GM23338 (cell line): ENCODE results near the gene UMODL1.

Experiments used
- EZH2 ChIP-seq: fragments of 200-600 bp; sonication (generic); IDR thresholded peaks from one replicate; pipeline ENCODE4 v1.8.0; 2017; ENCODE audit warnings: antibody characterized with exemption, mild to moderate bottlenecking, low read depth; ENCODE audit not compliant: unreplicated experiment
- POLR2AphosphoS5 ChIP-seq: IDR thresholded peaks from 2 replicates; pipeline ENCODE4 v1.6.1; 2016; ENCODE audit warnings: antibody characterized with exemption, low read depth
- ZNF114 ChIP-seq: fragments of 250-450 bp; sonication (Bioruptor Pico); IDR thresholded peaks from 2 replicates; pipeline ENCODE4 v1.5.0; 2020; ENCODE audit warnings: mild to moderate bottlenecking, moderate library complexity
- ZNF331 ChIP-seq: fragments of 250-450 bp; sonication (Bioruptor Pico); IDR thresholded peaks from 2 replicates; pipeline ENCODE4 v1.5.0; 2020; ENCODE audit warnings: low read depth, mild to moderate bottlenecking, moderate library complexity
- TF ChIP-seq, protein P1 (sequence below), 2 experiments: fragments of 200-600 bp in 1 of 2; sonication (generic) in 1 of 2; conservative IDR thresholded peaks; 2 replicates each; pipeline versions ENCODE4 v1.5.1 to v1.6.1; 2016 to 2017; ENCODE audit warnings: antibody characterized with exemption in 2 of 2, low read depth in 2 of 2, mild to moderate bottlenecking in 2 of 2, moderate library complexity in 1 of 2
- TF ChIP-seq, protein P2 (sequence below): IDR thresholded peaks from one replicate; pipeline ENCODE4 v1.6.1; 2018; ENCODE audit warnings: antibody characterized with exemption; ENCODE audit not compliant: unreplicated experiment
- TF ChIP-seq, protein P3 (sequence below): IDR thresholded peaks from 2 replicates; pipeline ENCODE4 v1.6.1; 2016; ENCODE audit warnings: antibody characterized with exemption
- TF ChIP-seq, protein P4 (sequence below): fragments of 250-450 bp; sonication (Bioruptor Pico); IDR thresholded peaks from 2 replicates; pipeline ENCODE4 v1.5.0; 2020; ENCODE audit warnings: mild to moderate bottlenecking, moderate library complexity

DNA sequence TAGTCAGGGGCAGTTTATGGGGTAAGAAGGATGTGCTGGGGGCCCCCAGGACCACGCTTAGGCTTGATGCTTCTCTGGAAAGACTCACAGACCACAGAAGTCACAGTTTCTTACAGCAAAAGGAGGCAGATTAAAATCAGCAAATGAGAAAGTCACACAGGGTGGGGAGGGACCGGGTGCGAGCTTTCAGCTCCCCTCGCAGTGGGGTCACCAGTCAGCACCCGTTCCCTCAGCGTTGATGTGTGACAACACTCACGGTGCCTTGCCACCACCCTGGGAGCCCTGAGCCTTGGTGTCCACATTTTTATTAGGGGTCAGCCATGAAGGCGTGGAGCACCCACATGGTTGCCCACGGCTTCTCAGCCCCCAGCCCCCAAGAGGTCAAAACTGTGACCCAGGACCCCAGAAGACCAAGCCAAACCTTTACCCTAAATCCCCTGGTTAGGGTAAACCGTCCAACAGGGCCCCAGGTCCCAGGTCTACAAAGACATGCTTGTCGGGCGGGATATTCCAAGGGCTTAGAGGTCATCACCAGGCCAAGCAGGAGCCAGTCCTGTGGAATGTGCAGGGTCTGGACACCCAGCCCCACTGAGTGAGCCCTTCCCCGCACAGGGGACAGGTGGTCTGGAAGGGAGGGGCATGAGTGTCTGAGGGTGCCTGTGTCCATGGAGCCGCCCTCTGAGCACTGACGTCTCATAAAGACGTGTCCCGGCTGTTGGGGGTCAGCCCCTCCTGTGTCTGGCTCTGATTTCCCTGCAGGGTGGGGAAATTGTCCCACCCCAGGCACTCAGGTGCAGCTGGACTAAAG is 83.3 kb downstream of the UMODL1 start:
- TF ChIP-seq, protein P1, sequence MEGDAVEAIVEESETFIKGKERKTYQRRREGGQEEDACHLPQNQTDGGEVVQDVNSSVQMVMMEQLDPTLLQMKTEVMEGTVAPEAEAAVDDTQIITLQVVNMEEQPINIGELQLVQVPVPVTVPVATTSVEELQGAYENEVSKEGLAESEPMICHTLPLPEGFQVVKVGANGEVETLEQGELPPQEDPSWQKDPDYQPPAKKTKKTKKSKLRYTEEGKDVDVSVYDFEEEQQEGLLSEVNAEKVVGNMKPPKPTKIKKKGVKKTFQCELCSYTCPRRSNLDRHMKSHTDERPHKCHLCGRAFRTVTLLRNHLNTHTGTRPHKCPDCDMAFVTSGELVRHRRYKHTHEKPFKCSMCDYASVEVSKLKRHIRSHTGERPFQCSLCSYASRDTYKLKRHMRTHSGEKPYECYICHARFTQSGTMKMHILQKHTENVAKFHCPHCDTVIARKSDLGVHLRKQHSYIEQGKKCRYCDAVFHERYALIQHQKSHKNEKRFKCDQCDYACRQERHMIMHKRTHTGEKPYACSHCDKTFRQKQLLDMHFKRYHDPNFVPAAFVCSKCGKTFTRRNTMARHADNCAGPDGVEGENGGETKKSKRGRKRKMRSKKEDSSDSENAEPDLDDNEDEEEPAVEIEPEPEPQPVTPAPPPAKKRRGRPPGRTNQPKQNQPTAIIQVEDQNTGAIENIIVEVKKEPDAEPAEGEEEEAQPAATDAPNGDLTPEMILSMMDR (conservative IDR thresholded peaks at IDR 0.05; ENCODE audit: low read depth in 2 of 2), result no peak
- TF ChIP-seq POLR2AphosphoS5 (no peak), EZH2 (no peak), ZNF331 (CRISPR knock-in tag) (no peak), ZNF114 (CRISPR knock-in tag) (no peak)
- TF ChIP-seq, protein P2, sequence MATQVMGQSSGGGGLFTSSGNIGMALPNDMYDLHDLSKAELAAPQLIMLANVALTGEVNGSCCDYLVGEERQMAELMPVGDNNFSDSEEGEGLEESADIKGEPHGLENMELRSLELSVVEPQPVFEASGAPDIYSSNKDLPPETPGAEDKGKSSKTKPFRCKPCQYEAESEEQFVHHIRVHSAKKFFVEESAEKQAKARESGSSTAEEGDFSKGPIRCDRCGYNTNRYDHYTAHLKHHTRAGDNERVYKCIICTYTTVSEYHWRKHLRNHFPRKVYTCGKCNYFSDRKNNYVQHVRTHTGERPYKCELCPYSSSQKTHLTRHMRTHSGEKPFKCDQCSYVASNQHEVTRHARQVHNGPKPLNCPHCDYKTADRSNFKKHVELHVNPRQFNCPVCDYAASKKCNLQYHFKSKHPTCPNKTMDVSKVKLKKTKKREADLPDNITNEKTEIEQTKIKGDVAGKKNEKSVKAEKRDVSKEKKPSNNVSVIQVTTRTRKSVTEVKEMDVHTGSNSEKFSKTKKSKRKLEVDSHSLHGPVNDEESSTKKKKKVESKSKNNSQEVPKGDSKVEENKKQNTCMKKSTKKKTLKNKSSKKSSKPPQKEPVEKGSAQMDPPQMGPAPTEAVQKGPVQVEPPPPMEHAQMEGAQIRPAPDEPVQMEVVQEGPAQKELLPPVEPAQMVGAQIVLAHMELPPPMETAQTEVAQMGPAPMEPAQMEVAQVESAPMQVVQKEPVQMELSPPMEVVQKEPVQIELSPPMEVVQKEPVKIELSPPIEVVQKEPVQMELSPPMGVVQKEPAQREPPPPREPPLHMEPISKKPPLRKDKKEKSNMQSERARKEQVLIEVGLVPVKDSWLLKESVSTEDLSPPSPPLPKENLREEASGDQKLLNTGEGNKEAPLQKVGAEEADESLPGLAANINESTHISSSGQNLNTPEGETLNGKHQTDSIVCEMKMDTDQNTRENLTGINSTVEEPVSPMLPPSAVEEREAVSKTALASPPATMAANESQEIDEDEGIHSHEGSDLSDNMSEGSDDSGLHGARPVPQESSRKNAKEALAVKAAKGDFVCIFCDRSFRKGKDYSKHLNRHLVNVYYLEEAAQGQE, result no peak
- TF ChIP-seq, protein P3, sequence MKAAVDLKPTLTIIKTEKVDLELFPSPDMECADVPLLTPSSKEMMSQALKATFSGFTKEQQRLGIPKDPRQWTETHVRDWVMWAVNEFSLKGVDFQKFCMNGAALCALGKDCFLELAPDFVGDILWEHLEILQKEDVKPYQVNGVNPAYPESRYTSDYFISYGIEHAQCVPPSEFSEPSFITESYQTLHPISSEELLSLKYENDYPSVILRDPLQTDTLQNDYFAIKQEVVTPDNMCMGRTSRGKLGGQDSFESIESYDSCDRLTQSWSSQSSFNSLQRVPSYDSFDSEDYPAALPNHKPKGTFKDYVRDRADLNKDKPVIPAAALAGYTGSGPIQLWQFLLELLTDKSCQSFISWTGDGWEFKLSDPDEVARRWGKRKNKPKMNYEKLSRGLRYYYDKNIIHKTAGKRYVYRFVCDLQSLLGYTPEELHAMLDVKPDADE, result no peak
- TF ChIP-seq, protein P4, sequence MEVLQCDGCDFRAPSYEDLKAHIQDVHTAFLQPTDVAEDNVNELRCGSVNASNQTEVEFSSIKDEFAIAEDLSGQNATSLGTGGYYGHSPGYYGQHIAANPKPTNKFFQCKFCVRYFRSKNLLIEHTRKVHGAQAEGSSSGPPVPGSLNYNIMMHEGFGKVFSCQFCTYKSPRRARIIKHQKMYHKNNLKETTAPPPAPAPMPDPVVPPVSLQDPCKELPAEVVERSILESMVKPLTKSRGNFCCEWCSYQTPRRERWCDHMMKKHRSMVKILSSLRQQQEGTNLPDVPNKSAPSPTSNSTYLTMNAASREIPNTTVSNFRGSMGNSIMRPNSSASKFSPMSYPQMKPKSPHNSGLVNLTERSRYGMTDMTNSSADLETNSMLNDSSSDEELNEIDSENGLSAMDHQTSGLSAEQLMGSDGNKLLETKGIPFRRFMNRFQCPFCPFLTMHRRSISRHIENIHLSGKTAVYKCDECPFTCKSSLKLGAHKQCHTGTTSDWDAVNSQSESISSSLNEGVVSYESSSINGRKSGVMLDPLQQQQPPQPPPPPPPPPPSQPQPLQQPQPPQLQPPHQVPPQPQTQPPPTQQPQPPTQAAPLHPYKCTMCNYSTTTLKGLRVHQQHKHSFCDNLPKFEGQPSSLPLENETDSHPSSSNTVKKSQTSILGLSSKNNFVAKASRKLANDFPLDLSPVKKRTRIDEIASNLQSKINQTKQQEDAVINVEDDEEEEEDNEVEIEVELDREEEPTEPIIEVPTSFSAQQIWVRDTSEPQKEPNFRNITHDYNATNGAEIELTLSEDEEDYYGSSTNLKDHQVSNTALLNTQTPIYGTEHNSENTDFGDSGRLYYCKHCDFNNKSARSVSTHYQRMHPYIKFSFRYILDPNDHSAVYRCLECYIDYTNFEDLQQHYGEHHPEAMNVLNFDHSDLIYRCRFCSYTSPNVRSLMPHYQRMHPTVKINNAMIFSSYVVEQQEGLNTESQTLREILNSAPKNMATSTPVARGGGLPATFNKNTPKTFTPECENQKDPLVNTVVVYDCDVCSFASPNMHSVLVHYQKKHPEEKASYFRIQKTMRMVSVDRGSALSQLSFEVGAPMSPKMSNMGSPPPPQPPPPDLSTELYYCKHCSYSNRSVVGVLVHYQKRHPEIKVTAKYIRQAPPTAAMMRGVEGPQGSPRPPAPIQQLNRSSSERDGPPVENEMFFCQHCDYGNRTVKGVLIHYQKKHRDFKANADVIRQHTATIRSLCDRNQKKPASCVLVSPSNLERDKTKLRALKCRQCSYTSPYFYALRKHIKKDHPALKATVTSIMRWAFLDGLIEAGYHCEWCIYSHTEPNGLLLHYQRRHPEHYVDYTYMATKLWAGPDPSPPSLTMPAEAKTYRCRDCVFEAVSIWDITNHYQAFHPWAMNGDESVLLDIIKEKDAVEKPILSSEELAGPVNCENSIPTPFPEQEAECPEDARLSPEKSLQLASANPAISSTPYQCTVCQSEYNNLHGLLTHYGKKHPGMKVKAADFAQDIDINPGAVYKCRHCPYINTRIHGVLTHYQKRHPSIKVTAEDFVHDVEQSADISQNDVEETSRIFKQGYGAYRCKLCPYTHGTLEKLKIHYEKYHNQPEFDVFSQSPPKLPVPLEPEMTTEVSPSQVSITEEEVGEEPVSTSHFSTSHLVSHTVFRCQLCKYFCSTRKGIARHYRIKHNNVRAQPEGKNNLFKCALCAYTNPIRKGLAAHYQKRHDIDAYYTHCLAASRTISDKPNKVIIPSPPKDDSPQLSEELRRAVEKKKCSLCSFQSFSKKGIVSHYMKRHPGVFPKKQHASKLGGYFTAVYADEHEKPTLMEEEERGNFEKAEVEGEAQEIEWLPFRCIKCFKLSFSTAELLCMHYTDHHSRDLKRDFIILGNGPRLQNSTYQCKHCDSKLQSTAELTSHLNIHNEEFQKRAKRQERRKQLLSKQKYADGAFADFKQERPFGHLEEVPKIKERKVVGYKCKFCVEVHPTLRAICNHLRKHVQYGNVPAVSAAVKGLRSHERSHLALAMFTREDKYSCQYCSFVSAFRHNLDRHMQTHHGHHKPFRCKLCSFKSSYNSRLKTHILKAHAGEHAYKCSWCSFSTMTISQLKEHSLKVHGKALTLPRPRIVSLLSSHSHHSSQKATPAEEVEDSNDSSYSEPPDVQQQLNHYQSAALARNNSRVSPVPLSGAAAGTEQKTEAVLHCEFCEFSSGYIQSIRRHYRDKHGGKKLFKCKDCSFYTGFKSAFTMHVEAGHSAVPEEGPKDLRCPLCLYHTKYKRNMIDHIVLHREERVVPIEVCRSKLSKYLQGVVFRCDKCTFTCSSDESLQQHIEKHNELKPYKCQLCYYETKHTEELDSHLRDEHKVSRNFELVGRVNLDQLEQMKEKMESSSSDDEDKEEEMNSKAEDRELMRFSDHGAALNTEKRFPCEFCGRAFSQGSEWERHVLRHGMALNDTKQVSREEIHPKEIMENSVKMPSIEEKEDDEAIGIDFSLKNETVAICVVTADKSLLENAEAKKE (CRISPR knock-in tag), result no peak
